CD1c-positive myeloid dendritic cell (primary cell): ENCODE data around the gene POM121C.
"Not testable (repeated sequence)": the region's sequence is repeated elsewhere in the genome, so short reads cannot be mapped to it uniquely, and the experiment has no call there.

Source experiments
- DNase-seq: peaks from one replicate; pipeline ENCODE4 v3.0.0-alpha.2; 2016; ENCODE audit errors: extremely low spot score

Gene POM121C

DNA sequence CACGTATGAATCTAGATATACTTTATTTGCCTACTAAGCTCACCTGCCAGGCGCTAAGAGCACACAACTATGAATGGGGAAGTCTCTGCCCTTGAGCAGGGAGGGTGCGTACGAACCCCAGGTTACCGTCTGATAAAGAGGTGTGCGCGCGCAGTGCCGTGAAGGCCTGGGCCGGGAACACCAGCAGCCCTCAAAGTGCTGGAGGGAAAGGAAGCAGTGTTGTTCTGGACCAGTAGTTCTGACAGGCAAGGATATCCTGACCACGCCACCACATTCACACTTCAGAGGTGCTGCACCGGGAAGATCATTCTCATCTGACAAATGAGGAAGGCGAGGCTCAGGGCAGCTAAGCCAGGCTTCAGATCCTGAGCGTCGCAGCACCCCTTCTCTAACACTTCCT is 62.6 kb downstream of the POM121C start:
- DNase-seq: not testable (repeated sequence)

DNA sequence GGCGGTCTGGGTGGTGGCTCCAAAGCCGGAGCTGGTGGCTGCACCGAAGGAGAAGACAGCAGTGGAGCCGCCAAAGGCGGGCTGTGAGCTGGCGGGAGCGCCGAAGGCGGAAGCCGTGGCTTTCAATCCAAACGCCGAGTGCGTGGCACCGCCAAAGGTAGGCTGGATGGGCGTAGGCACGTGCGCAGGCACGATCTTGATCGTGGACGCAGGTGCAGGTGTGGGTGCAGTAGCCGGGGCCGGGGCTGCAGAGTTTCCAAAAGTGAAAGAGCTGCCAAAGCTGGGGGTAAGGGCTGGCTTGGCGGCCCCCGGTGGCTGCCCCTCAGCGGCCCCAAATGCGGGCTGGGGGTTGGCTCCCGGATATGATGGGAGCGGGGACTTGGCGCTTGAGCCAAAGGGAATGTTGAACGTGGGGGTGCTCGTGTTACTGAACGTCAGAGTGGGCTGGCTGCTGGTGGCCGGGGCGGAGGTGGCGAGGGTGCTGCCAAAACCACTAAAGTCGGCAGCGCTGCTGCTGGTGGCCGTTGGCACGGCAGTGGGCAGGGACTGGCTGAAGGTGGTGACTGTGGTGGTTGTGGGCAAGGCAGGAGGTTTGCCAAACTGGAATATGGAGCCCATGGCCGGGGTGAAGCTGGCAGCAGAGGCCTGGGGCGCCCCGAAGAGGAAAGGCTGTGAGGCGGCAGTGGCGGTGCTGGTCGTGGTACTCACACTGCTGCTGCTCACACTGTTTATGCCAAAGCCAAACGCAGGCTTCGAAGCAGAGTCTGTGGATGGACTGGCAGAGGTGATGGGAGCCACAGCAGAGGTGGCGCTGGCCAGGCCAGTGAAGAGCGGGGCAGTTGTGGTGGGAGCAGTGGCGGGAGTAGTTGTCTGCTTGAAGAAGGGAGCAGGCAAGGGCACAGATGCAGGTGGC is 64.0 kb downstream of the POM121C start:
- not testable (repeated sequence) for DNase-seq

DNA sequence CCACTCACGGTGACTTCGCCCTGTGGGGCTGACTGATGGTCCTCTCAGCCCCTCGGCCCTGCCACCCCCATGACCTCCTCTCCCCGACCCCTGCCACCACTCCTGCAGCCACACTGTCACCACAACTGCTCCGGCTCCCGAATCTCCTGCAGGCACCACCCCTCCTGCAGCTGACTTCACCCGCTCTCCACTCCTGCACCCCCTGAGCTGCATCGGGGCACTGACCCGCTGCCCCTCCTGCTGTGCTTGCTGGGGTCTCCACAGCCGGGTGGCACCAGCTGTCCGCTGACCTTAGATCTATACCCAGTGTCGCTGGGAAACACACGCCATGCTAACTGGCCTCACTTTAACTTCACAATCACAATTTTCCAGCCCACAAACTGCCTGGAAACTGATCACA is 65.9 kb downstream of the POM121C start:
- DNase-seq: not testable (repeated sequence)

DNA sequence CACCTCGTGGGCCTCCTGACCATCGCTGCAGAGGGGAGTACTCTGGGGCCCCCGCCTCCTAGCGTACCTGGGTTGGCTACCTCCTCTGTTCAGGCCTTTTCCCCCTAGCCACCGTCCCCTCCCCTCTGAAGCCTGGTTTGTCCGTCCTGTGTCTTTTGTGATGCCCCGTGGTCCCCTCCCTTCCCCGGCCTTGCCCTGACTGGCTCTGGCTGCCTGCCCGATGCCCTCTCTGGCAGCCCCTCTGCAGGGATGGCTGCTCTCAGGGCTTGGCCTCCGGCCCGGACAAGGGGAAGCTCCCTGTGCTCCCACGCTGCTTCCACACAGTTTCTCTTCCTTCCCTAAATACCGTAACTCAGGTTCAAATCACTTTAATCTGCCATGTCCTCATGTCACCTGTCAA is 66.4 kb downstream of the POM121C start:
- not testable (repeated sequence) for DNase-seq

DNA sequence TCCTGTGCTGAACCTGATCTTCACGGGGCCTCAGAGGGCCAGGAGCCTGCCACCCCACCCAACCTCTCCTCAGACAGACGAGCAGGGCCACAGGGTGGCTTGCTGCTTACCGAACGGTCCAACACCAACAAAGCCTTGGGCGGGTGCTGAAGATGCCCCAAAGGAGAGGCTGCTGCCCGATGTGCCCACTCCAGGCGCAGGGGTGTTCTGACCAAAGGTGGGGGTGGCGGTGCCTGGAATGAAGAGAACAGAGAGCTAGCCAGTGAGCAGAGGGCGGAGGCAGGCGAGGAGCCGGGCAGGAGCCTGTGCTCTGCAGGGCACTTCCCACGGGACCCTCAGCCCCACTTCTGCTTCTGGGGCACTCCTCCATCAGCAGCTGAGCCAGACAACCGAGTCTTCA is 66.9 kb downstream of the POM121C start:
- not testable (repeated sequence) for DNase-seq

DNA sequence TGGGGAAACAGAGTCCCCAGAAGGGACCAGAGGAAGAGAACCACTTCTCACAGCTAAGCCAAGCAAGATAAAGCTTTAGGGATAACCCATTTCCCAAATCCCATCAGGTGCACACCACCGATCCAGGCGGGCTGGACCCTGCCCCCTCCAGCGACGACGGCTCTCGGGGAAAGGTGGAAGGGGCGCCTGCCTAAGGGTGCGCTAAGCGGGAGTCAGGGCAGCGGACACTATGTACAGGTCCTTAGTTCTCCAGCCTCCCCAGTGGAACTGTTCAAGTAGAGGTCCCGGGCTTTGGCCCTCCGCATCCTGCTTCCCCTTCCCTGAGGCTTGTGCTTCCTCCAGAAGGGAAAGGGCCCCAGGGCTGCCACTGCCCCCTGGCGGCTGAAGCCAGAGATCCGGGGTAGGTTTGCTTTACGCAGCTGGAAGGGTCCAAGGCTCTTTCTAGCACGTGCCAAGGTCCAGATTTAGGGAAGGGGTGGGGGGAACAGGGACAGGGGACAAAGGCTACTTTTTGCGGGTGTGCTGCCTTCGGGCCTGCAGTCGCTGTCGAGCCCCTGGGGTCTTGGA is 67.7 kb downstream of the POM121C start:
- not testable (repeated sequence) for DNase-seq

DNA sequence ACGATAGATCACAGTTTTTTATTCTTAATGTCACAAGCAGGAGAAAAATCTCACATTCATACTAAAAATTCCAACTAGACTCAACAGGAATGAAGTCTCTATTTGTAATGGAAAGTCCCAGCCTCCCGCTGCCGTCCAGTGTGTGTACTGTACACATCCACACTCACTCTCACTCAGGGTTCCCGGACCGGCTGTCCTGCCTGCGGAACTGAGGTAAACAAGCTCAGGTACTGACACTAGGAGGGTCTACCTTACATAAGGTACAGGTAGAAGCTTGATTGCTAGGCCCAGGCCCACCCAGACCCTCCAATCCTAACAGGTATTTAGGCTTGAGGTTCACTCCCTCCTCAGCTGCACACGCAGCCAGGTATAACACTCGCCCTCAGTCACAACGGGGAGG is 69.3 kb downstream of the POM121C start:
- DNase-seq: not testable (repeated sequence)

DNA sequence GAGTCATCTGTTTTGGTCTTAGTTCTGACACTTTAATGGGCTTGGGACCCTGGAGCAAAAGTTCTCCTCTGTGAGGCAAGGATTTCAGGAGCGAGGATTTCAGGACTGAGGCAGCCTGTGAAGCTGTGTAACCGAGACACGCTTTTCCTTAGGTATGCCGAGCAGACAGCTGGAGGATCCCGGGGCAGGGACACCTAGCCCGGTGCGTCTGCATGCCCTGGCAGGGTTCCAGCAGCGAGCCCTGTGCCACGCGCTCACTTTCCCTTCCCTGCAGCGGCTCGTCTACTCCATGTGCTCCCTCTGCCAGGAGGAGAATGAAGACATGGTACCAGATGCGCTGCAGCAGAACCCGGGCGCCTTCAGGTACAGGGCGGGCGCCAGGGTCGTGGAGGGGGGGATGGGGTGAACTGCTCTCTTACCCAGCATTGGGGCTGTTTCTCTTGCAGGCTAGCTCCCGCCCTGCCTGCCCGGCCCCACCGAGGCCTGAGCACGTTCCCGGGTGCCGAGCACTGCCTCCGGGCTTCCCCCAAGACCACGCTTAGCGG is 70.2 kb downstream of the POM121C start:
- DNase-seq: not testable (repeated sequence)

DNA sequence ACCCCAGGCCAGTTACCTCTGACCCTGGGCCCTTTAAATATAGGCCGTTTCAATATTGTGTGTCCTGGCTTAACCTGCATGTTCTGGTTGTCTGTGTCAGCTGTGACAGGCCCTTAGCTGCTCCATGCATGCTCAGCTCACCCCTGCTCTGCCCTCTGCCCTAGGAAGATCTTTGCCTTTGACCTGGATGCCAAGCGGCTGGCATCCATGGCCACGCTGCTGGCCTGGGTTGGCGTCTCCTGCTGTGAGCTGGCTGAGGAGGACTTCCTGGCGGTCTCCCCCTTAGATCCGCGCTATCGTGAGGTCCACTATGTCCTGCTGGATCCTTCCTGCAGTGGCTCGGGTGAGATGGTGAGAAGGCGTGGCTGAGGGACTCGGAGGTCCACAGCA is 70.7 kb downstream of the POM121C start:
- DNase-seq: not testable (repeated sequence)

DNA sequence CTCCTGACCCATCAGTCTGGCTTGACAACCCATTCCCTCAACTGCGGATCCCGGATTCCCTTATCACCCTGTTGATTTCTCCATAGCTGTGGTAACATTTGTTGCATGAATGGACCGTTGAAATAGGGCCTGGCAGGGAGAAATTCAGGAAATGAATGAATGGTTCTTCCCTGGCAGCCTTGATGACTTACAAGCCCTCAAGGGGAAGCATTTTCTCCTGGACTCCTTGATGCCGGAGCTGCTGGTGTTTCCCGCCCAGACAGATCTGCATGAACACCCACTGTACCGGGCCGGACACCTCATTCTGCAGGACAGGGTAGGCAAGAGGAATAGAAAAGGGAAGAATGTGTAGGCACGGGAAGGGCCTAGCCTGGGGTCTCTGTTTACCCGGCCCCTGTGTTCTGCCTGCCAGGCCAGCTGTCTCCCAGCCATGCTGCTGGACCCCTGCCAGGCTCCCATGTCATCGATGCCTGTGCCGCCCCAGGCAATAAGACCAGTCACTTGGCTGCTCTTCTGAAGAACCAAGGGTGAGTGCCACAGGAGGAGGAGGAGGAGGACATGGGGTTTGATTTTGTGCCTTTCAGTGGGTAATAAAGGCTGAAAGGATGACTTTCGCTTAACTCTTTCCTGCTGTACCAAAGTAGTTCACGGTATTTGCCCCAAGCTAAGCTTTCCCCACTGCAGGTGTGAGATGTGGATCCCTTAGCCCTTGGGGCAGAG is 71.2 kb downstream of the POM121C start:
- DNase-seq: peak; percentile 36

DNA sequence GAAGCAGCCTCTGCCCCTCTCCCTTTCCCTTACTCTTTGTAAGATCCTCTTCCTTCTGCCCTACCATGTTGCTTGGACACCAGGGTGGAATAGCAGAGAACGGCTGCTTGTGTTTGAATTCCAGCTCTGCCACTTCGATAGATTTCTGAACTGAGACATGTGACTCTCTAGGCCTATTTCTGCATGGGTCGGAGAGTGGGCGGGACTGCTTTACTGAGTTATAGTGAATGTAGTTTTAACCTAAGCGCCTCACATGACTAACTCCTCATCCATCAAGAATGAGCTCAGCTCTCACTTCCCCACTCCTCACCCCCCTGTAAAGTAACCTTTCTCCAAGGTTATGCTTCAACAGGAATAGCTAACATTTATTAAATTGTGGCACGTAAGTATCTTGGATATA is 71.9 kb downstream of the POM121C start:
- DNase-seq: not testable (repeated sequence)

DNA sequence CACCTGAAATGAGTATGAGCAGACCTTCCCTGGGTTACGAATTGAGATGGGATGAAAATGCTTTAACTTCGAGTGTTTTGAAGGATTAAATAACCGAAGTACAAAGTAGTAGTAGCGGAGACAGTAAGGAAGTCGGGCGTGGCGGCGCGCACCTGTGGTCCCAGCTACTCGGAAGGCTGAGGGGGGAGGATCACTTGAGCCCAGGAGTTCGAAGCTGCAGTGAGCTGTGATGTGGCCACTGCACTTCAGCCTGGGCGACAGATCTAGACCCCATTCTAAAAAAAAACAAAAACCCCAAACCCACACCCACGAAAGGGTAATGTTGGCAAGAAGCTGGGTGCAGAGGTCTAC is 75.3 kb downstream of the POM121C start:
- DNase-seq: not testable (repeated sequence)

DNA sequence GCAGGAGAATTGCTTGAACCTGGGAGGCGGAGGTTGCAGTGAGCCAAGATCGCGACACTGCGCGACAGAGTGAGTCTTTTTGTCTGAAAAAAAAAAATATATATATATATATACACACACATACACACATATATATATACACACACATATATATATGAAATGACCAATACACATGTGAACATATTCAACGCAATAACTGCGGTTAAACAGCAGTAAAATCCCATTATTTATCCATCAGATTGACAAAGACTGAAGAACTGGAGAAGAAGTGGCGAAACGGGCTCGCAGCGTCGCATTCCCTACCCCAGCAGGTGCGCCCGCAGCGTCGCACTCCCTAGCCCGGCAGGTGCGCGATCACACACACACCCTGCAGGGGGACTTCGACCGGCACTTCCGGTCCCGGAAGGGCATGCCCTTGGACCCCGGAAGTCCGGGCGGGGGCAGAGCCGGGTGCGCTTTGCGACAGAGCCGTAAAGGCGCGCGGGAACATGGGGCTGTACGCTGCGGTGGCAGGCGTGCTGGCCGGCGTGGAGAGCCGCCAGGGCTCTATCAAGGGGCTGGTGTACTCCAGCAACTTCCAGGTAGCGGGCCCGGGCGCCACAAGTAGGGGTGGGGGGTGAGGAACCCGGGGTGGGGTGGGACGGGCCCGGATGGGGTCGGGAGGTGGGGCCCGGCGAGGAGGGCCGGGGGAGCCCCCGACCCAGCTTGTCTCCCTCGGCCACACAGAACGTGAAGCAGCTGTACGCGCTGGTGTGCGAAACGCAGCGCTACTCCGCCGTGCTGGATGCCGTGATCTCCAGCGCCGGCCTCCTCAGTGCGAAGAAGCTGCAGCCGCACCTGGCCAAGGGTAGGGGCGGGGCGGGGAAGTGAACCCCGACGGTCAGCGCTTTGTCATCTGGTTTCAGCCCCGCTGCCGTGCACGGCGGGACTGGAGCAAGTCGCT is 75.9 kb downstream of the POM121C start:
- not testable (repeated sequence) for DNase-seq

DNA sequence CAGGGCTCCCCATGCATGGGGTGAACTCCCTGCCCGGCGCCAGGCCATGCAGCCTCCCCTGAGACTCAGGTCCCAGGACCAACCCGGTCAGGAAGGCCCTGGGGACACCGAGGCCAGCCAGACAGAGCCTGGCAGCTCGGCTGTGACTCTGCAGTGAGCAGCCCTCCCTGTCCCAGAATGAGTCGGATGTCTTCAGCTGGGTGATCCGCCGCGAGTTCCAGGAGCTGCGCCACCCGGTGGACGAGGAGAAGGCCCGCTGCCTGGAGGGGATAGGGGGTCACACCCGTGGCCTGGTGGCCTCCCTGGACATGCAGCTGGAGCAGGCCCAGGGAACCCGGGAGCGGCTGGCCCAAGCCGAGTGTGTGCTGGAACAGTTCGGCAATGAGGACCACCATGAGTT is 81.4 kb downstream of the POM121C start:
- DNase-seq: not testable (repeated sequence)

DNA sequence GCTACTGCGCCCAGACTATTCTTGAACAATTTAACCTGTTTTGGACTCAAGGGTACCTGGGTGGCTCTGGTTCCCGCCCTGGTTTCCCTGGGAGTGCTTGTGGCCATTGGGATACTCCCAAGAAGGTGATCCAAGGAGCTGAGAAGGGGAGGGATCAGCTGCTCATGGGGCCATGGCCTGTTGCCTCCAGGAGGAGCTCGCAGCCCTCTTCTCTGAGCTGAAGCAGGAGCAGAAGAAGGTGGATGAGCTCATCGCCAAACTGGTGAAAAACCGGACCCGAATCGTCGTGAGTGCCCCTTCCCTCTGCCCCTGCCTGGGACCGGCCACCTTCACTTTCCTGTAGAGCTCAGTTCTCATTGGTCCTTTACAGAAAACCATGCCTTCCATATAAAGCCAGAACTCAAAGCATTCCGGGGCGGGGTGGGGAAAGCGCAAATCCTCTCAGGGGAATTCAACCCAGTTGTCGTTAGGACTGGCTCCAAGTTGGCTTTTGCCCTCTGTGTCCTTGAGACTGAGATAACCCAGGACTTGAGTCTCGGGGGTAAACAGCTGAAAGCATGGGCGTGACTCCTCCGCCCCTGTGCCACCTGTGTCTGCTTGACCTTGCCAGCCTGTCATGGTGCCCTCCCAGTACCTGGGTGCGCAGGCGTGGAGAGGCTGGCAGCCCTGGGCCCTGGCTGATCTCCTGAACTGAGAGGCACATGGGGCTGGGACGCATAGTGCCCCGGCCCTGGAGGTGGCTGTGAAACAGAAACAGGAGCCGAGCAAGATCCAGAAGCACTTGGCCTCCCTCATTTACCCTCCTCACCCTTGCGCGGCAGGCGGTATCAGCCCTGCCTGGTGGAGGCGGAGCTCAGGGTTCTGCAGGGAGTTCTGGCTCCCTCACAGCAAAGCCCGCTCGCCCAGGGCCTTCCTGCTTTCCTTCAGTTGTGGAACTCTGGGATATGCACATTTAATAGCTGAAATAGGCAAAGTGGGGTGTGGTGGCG is 82.3 kb downstream of the POM121C start:
- not testable (repeated sequence) for DNase-seq

DNA sequence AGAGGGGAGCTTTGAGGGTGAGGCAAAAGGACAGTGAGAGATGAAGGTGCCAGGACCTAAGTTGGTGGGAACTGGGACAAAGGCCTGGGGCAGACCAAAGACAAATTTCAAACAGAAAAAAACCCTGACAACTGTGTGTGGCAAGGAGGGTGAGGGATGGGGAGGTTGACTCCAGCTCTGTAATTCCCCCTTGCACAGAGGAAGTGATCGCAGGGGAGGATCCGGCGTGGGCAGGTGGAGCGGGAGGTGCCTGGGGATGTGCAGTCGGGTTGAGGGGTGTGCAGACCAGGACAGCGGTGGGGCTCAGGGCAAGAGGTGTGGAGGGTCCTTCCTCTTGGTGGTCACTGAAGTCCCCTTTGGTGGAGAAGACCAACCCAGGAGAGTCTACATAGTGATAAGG is 85.5 kb downstream of the POM121C start:
- not testable (repeated sequence) for DNase-seq

DNA sequence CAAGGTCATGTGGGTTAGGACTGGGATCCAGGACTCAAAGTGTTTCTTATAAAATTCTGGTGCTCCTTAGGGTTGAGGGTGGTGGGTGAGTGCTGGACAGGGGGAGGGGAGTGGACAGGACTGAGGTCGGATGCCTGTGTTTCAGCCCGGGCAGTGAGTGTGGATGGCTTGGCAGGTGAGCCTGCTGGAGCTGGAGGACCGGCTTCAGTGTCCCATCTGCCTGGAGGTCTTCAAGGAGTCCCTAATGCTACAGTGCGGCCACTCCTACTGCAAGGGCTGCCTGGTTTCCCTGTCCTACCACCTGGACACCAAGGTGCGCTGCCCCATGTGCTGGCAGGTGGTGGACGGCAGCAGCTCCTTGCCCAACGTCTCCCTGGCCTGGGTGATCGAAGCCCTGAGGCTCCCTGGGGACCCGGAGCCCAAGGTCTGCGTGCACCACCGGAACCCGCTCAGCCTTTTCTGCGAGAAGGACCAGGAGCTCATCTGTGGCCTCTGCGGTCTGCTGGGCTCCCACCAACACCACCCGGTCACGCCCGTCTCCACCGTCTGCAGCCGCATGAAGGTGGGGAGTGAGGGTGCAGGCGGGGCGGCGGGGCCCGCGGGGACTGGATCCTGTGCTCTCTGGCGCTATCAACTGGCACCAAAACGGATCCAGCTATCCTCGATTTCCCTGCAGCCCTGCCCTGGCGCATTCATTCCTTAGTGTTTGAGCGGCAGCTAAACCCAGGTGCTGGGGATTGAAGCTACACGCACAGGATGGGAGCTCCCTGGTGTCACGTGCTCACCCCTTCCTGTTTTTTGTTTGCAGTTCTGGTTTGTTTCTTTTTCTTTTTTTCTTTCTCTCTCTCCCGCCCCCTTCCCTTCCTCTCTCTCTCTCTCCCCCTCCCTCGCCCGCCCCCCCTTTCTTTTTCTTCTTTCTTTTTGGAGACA is 87.1 kb downstream of the POM121C start:
- DNase-seq: not testable (repeated sequence)

DNA sequence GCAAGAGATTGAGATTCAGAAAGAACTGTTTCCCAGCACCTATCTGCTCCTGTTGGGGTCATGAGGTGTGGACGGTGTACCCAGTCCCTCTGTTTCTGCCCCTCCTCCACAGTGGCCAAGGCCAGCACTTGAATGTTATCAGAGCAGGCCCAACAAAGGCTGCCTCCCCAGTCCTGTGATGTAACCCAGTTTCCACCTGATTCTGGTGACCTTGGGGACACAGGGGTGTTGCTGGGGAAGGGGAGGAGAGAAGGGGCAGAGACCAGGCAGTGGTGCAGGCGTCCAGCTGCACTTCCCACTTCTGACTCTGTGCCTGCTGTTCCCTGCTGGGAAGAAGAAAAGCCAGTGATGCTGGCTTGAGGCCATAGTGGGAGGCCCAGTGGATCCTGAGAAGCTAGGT is 88.2 kb downstream of the POM121C start:
- DNase-seq: not testable (repeated sequence)

DNA sequence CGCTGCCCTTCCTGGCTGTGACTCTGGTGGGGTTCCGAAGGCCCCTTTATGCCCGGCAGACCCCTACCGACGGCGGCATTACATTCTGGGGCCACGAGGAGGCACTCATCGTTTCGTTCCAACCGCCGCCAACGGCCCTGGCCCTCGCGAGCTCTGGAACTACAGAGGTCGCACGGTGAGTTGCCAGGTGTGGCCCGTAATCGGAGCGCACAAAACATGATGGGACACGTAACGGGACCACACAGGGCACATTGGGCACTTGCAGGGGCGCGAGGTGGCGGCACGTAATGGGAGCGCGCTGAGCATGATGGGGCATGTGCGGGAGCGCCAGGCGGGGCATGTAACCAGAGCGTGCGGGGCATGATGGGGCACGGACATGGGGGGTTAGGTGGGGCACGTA is 90.8 kb downstream of the POM121C start, which contains the start of gene TRIM73:
TRIM73 (plus strand) TSS at position 301 of the 400 bp plus-strand sequence. CDS start 3,305 bp downstream, outside the sequence.
- DNase-seq: not testable (repeated sequence)
